GM19397 (cell line): Measurements from ENCODE around the gene LDLRAP1.
"Not testable (repeated sequence)": the region's sequence is repeated elsewhere in the genome, so short reads cannot be mapped to it uniquely, and the experiment has no call there.

ENCODE experiments used
- ATAC-seq: cut with Tn5 transposase; IDR thresholded peaks from one replicate; pipeline ENCODE4 v1.9.1; 2021; ENCODE audit warnings: mild to moderate bottlenecking, moderate library complexity; ENCODE audit not compliant: unreplicated experiment

LDLRAP1 gene

GRCh38 chr1:25543425-25544242, at the start of gene LDLRAP1:
TSS of gene LDLRAP1 (plus strand) at chr1:25543606. CDS start at chr1:25543699, 93 bp downstream.
- ATAC-seq: peak; percentile 90

GRCh38 chr1:25494952-25495351, 48.5 kb upstream of the LDLRAP1 start:
- no peak for ATAC-seq

- ATAC-seq: no peak
Observed at GRCh38 chr1:25500694-25501093, 42.7 kb upstream of the LDLRAP1 start.

GRCh38 chr1:25501235-25502058, 42.0 kb upstream of the LDLRAP1 start:
- no peak for ATAC-seq

- ATAC-seq: no peak
Observed at GRCh38 chr1:25502957-25503356, 40.4 kb upstream of the LDLRAP1 start.

GRCh38 chr1:25503551-25504426, 39.6 kb upstream of the LDLRAP1 start:
- no peak for ATAC-seq

GRCh38 chr1:25504706-25505595, 38.5 kb upstream of the LDLRAP1 start:
- no peak for ATAC-seq

GRCh38 chr1:25505656-25506385, 37.6 kb upstream of the LDLRAP1 start:
- ATAC-seq: no peak

GRCh38 chr1:25506566-25507463, 36.6 kb upstream of the LDLRAP1 start:
- ATAC-seq: not testable (repeated sequence)

- ATAC-seq: no peak
Observed at GRCh38 chr1:25513666-25514065, 29.7 kb upstream of the LDLRAP1 start.

GRCh38 chr1:25515033-25515432, 28.4 kb upstream of the LDLRAP1 start:
- ATAC-seq: no peak

GRCh38 chr1:25516686-25517085, 26.7 kb upstream of the LDLRAP1 start:
- no peak for ATAC-seq

- no peak for ATAC-seq
Observed at GRCh38 chr1:25517476-25518394, 25.7 kb upstream of the LDLRAP1 start.

GRCh38 chr1:25519624-25520023, 23.8 kb upstream of the LDLRAP1 start:
- no peak for ATAC-seq

- ATAC-seq: no peak
Observed at GRCh38 chr1:25520446-25521061, 22.9 kb upstream of the LDLRAP1 start.

- ATAC-seq: peak; percentile 62
Observed at GRCh38 chr1:25522031-25522655, 21.3 kb upstream of the LDLRAP1 start.
